Measurements from ENCODE around the gene KCNK1. TPM values are rescaled to one million over a fixed set of nuclear protein-coding genes. Genes with fewer than 3 reads are reported as not detected.

Gene KCNK1
- polyA plus RNA-seq, 1 donor (not counting 4 experiments of a cell fraction or from before 2014, with no cell fraction given): 17.5 TPM

DNA sequence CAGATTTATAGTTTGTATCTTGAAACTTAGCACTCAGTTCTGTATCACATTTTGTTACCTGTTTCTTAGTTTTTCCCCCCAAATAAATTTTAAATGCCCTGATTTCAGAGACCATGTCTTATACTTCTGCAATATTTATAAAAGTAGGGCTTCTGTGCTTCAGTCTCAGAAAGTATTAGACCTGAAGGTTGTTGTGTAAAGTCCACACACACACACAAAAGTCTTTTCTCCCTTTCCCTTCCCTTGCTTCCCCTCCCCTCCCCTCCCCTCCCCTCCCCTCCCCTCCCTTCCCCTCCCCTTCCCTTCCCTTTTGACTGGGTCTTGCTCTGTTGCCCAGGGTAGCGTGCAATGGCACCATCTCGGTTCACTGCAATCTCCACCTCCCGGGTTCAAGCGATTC lies 41.0 kb upstream of the KCNK1 start:
- Histone ChIP-seq H3K27ac (ENCODE audit: control insufficient read depth, insufficient read depth, low read length) (no peak overlapping the region), H2AFZ (ENCODE audit: control insufficient read depth, low read length) (no peak overlapping the region), H3K9me3 (ENCODE audit: control insufficient read depth, low read depth, low read length) (no peaks in the 10 kb centered on the region), H3K27me3 (ENCODE audit: control insufficient read depth, extremely low read depth, insufficient read depth, low read length) (no peaks in the 10 kb centered on the region), H3K36me3 (ENCODE audit: control insufficient read depth in 2 of 2, extremely low read depth in 1 of 2, insufficient read depth in 2 of 2, low read length in 2 of 2) (no peaks in the 10 kb centered on the region), H3K9me1 (ENCODE audit: control insufficient read depth, extremely low read depth, insufficient read depth, low read length) (no peaks in the 10 kb centered on the region), H4K20me1 (ENCODE audit: control insufficient read depth, extremely low read depth, insufficient read depth, low read length) (no peaks in the 10 kb centered on the region), H3K9ac (ENCODE audit: control insufficient read depth, extremely low read depth, insufficient read depth, low read length) (no peak overlapping the region), H3K4me2 (ENCODE audit: control insufficient read depth, extremely low read depth, insufficient read depth, low read depth, low read length) (no peak overlapping the region), H3K4me3 (ENCODE audit: control insufficient read depth in 2 of 3, extremely low read depth in 1 of 3, insufficient read depth in 2 of 3, low read depth in 1 of 3, low read length in 3 of 3) (no peak overlapping the region), H3K79me2 (ENCODE audit: control insufficient read depth, insufficient read depth, low read length) (no peaks in the 10 kb centered on the region), H3K4me1 (ENCODE audit: control insufficient read depth, extremely low read depth, insufficient read depth, low read length) (no peaks in the 10 kb centered on the region)
- TF ChIP-seq, protein P1, sequence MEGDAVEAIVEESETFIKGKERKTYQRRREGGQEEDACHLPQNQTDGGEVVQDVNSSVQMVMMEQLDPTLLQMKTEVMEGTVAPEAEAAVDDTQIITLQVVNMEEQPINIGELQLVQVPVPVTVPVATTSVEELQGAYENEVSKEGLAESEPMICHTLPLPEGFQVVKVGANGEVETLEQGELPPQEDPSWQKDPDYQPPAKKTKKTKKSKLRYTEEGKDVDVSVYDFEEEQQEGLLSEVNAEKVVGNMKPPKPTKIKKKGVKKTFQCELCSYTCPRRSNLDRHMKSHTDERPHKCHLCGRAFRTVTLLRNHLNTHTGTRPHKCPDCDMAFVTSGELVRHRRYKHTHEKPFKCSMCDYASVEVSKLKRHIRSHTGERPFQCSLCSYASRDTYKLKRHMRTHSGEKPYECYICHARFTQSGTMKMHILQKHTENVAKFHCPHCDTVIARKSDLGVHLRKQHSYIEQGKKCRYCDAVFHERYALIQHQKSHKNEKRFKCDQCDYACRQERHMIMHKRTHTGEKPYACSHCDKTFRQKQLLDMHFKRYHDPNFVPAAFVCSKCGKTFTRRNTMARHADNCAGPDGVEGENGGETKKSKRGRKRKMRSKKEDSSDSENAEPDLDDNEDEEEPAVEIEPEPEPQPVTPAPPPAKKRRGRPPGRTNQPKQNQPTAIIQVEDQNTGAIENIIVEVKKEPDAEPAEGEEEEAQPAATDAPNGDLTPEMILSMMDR (optimal IDR thresholded peaks at IDR 0.05 in 1 of 3, IDR thresholded peaks at IDR 0.05 in 1 of 3, conservative IDR thresholded peaks at IDR 0.05 in 1 of 3; ENCODE audit: extremely low read depth in 1 of 3, insufficient read depth in 2 of 3, low read length in 3 of 3): no peak
- TF ChIP-seq EZH2 (IDR thresholded peaks at IDR 0.05; ENCODE audit: low read length): no peak
- DNase-seq (ENCODE audit: low read depth, low spot score) (no peak), FAIRE-seq (no peak)
- dilution Hi-C loops (cut with MboI; ENCODE audit: extremely low pct_ligation_motif_present, low sequenced_read_pairs): no loop called here

DNA sequence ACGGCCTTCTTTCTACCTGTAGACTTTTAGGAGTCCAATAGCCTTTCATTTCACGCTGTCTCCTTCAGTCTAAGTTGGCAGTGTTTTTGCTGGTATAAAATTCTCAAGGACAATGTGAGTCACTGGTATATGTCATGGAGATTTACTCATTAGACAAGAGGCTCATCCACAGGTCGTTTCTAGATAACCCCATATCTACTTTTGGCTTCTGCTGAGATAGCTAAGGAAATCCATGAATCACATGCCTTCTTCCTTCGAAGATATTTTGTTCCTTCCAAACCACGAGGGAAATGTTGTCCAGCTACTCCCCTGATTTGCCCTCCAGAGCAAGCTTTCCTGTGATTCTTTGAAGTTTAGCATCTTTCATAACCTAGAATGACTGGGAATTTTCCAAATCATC lies 38.5 kb upstream of the KCNK1 start:
- no peaks in the 10 kb centered on the region for H3K27me3 ChIP-seq (ENCODE audit: control insufficient read depth, extremely low read depth, insufficient read depth, low read length)
- TF ChIP-seq, protein P1 (optimal IDR thresholded peaks at IDR 0.05 in 1 of 3, IDR thresholded peaks at IDR 0.05 in 1 of 3, conservative IDR thresholded peaks at IDR 0.05 in 1 of 3; ENCODE audit: extremely low read depth in 1 of 3, insufficient read depth in 2 of 3, low read length in 3 of 3): no peak
- no peak for TF ChIP-seq EZH2 (IDR thresholded peaks at IDR 0.05; ENCODE audit: low read length)
- H3K9me3 ChIP-seq (ENCODE audit: control insufficient read depth, low read depth, low read length): no peaks in the 10 kb centered on the region
- no peaks in the 10 kb centered on the region for H3K79me2 ChIP-seq (ENCODE audit: control insufficient read depth, insufficient read depth, low read length)
- DNase-seq (ENCODE audit: low read depth, low spot score) (no peak), FAIRE-seq (no peak)
- no peak overlapping the region for H3K9ac ChIP-seq (ENCODE audit: control insufficient read depth, extremely low read depth, insufficient read depth, low read length)
- no peaks in the 10 kb centered on the region for H3K4me1 ChIP-seq (ENCODE audit: control insufficient read depth, extremely low read depth, insufficient read depth, low read length)
- dilution Hi-C loops (cut with MboI; ENCODE audit: extremely low pct_ligation_motif_present, low sequenced_read_pairs): no loop called here
- no peaks in the 10 kb centered on the region for H3K9me1 ChIP-seq (ENCODE audit: control insufficient read depth, extremely low read depth, insufficient read depth, low read length)
- H2AFZ ChIP-seq (ENCODE audit: control insufficient read depth, low read length): no peak overlapping the region
- no peak overlapping the region for H3K27ac ChIP-seq (ENCODE audit: control insufficient read depth, insufficient read depth, low read length)
- no peak overlapping the region for H3K4me3 ChIP-seq (ENCODE audit: control insufficient read depth in 2 of 3, extremely low read depth in 1 of 3, insufficient read depth in 2 of 3, low read depth in 1 of 3, low read length in 3 of 3)
- H3K36me3 ChIP-seq (ENCODE audit: control insufficient read depth in 2 of 2, extremely low read depth in 1 of 2, insufficient read depth in 2 of 2, low read length in 2 of 2): no peaks in the 10 kb centered on the region
- no peaks in the 10 kb centered on the region for H4K20me1 ChIP-seq (ENCODE audit: control insufficient read depth, extremely low read depth, insufficient read depth, low read length)
- no peak overlapping the region for H3K4me2 ChIP-seq (ENCODE audit: control insufficient read depth, extremely low read depth, insufficient read depth, low read depth, low read length)
